Heart left ventricle (tissue), 13 donors: ENCODE results near the gene HIPK2.

Experiments used
- POLR2A ChIP-seq, 2 donors: fragments of 450-650 bp; IDR thresholded peaks; one replicate each; pipeline ENCODE4 v1.6.1; 2017; ENCODE audit warnings: antibody characterized with exemption in 2 of 2, mild to moderate bottlenecking in 2 of 2, moderate library complexity in 2 of 2
- TF ChIP-seq, protein P1 (sequence below), 12 donors: fragments of 200-600 bp; sonication (generic) in 4 of 12; IDR thresholded peaks; one replicate each; pipeline versions ENCODE4 v1.5.0 to v1.8.0; 2018 to 2022; ENCODE audit warnings: antibody characterized with exemption in 12 of 12, mild to moderate bottlenecking in 5 of 12
- donor health status: ischemic (EF 13 %, LVEDD 7.1; RV severe dilation, severe dysfunction).
- donor health status: DM: no; HTN: yes; CAD: no.
- donor health status: DM: no; HTN: no; CAD: no.
- donor health status: ischemic (EF 25% LVEDD 6.9; RV normal size, moderate dysfunction).
- donor health status: ischemic (EF 25% LVEDD 5.7; RV mildly dilated, moderate dysfunction).
- donor health status: ischemic (EF 35%, LVEDD 5.7; RV mildly dilated, moderate dysfunction).
- donor health status: nonischemic (EF 11% LVEDD 7.7; RV severe dilation, severe dysfunction).
- donor health status: DM: yes; HTN: yes; CAD: no.
- donor health status: PGD.
- donor health status: ischemic (EF 29% LVEDD 5.4; RV normal size, mild dysfunction).
- donor health status: nonischemic (EF 23%, LVEDD 6.1; RV moderate dilation, normal function).

- TF ChIP-seq, protein P1, sequence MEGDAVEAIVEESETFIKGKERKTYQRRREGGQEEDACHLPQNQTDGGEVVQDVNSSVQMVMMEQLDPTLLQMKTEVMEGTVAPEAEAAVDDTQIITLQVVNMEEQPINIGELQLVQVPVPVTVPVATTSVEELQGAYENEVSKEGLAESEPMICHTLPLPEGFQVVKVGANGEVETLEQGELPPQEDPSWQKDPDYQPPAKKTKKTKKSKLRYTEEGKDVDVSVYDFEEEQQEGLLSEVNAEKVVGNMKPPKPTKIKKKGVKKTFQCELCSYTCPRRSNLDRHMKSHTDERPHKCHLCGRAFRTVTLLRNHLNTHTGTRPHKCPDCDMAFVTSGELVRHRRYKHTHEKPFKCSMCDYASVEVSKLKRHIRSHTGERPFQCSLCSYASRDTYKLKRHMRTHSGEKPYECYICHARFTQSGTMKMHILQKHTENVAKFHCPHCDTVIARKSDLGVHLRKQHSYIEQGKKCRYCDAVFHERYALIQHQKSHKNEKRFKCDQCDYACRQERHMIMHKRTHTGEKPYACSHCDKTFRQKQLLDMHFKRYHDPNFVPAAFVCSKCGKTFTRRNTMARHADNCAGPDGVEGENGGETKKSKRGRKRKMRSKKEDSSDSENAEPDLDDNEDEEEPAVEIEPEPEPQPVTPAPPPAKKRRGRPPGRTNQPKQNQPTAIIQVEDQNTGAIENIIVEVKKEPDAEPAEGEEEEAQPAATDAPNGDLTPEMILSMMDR (IDR thresholded peaks at IDR 0.05) = no peak
- no peak for TF ChIP-seq POLR2A (IDR thresholded peaks at IDR 0.05)
Measured at GRCh38 chr7:139739863-139740597, 37.8 kb downstream of the HIPK2 start.
